Colon (tissue), 2 donors: ENCODE measurements around the gene SERPINA1.
"Not testable (repeated sequence)": the region's sequence is repeated elsewhere in the genome, so short reads cannot be mapped to it uniquely, and the experiment has no call there.

Source experiments
- FAIRE-seq: peaks from 2 replicates; lab custom pipeline; 2012; peaks lifted over from hg19 to GRCh38; lab: Jason Lieb, UNC
- donor health status: control.
- donor health status: control.

The SERPINA1 gene

DNA sequence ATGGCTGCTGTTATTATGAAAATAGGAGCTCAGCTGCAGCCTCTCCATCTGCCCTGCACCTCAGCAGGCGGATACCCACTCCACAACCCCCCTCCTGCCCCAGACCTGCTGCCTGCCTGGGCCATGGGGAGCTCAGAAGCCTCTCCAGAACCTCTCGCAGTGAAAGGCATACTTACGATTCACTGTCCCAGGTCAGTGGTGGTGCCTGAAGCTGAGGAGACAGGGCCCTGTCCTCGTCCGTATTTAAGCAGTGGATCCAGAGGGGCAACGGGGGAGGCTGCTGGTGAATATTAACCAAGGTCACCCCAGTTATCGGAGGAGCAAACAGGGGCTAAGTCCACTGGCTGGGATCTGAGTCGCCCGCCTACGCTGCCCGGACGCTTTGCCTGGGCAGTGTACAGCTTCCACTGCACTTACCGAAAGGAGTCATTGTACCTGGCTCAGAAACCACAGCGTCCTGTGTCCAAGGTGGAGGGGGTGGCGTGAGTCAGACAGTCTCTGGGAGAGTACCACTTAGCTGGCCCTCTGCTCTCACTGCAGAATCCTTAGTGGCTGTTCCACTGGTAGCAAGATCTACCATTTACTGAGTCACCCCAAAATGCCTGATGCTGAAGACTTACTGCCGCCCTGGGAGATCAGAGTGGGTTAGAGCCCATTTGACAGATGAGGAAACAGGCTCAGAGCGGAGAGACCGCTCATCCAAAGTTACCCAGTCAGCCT lies at the start of gene SERPINA1:
Gene SERPINA1, minus strand, starts transcription at position 219 of the 720 bp plus-strand sequence. CDS start 5,365 bp downstream, outside the sequence.
- FAIRE-seq, result no peak

DNA sequence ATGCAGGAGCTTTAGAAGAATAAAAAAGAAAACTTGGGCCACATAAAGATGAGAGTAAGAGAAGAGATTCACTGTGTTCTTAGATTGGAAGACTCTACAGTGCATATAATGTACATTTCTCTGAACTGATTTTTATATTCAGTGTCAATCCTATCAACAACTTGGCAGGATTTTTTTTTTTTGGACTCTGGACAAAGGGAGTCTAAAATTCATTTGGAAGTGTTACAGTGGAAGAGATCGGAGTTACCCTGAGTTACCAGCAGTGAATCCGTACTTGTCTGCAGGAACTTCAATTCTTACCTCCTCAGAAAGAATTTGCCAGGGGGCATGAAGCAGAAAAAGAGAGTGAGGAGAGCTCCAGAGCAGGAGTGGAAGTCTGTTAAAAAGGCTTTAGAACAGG lies 40.2 kb upstream of the SERPINA1 start:
- FAIRE-seq, result no peak

DNA sequence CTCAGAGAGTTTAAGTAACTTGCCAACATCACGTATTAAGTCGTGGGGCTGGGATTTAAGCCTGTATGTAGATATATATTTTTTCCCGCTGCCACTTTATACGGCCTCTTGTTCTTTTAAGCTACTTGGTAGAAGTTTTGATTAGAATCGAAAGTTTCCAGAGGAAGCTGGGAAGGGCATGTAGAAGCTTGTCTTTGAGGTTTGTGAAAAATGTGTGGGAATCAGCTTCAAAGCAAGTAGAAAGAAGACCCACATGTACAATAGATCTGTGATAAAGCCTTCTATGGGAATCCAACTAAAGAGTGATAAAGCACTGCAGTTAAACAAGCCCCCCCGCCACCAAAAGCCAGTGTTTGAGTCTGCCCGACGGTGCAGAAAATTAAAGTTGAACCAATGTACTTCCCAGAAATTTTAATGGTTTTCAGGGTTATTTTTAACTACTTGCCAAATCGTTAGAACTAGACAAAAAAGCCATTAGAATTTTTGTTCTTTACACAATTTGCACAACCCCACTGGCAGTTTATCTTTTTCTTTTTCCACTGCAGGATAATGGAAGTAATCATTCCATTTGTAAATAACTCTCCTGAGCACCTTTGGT lies 38.7 kb upstream of the SERPINA1 start:
- no peak for FAIRE-seq

DNA sequence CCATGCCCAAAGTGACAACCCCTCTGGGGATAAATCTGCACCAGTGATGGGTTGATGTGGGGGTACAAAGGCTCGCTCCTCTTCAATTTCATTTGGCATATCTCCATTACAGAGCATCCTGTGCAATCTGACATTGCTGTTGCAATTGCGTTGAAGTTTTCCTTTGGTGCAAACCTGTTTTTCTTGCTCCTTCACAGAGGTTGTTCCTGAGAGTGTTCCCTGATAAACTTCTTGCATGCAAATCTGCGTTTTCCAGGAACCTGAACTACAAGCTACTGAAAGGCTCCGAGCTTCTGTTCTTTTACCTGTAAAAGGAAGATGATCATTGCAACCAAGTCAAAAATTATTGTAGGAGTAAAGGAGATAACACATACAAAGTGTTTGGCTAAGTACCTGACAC lies 38.1 kb upstream of the SERPINA1 start:
- no peak for FAIRE-seq

DNA sequence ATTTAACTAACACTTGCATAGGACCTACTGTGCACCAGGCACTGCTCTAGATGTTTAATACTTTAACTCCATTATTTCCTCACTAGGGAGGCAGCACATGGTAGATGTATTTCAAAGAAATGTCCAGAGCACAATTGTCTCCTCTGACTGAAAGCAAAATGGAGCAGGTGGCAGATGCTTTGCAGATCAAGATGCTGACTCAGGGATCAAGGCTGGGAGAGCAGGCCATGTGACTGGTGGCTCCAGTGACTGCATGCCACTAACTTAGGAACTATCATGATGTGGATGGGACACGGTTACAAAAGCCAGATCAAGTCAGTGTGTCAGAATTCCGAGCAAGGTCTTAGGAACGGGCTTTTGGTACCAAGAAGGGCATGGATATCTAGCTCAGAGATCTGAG lies 36.0 kb upstream of the SERPINA1 start:
- FAIRE-seq, result no peak

DNA sequence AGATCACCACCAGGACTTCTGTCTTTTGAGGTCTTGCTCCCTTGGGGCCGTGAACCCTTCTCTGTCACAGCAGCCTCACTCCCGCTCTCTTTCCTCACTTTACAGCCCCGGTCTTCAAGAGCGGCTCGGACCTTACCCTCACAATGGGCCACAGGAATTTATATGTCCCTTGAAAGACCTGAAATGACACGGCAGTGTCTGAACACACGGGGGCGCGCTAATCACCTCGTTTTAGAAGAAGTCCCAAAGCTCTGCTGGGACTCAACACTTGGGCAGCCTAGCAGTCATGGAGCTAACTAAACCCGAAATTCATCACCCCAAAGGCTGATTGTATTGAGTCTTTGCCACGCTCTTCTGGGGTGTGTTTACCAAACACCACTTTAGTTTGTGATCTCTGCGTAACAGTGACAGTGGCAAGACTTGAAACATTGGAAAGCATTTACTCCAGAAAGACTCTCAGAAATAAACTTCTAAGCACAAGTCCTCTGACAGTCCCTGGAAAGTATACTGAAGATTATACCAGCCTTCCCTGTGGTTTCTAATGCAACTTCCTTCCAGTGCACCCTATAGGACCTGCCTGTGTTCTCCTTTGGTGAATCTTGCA lies 35.2 kb upstream of the SERPINA1 start:
- no peak for FAIRE-seq

DNA sequence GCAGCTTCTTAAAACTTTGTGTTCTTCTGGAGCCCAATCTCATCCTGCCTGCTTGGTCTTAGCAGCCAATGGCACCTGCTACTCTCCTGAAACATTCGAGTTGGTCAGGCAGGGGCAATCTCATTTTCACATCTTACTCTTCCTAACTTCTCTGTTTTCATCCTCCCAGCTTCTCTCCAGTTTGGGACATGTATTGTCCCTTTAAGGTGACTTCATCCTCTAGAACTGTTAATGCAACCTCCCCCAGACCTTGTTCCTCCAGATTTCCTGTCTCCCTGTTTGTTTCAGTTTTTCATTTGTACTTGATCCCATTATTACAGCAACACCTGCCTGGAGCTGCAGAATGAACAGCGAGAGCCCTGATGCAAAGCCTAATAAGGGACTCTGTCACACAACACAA lies 32.9 kb upstream of the SERPINA1 start:
- FAIRE-seq, result no peak

DNA sequence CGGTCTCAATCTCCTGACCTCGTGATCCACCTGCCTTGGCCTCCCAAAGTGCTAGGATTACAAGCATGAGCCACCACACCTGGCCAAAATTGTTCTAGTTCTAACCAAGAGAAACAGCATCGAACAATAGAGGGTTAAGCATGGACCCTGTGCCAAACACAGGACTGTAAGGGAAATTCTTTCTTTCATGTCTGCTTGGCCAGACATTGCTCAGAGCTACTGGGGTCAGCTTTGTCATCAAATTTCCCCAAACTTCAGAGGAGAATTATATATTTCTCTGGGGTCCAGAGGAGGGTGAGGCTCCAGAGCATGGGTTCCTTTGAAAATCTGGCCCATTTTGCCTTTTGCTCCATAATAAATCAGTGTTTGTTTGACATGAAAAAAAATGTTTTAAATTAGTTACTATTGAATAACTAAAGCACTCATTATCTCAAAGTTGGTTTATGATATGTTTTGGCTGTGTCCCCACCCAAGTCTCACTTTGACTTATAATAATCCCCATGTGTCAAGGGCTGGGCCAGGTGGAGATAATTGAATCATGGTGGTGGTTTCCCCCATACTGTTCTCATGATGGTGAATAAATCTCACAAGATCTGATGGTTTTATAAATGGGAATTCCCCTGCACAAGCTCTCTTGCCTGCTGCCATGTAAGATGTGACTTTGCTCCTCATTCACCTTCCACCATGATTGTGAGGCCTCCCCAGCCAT lies 29.2 kb upstream of the SERPINA1 start:
- FAIRE-seq, result not testable (repeated sequence)

DNA sequence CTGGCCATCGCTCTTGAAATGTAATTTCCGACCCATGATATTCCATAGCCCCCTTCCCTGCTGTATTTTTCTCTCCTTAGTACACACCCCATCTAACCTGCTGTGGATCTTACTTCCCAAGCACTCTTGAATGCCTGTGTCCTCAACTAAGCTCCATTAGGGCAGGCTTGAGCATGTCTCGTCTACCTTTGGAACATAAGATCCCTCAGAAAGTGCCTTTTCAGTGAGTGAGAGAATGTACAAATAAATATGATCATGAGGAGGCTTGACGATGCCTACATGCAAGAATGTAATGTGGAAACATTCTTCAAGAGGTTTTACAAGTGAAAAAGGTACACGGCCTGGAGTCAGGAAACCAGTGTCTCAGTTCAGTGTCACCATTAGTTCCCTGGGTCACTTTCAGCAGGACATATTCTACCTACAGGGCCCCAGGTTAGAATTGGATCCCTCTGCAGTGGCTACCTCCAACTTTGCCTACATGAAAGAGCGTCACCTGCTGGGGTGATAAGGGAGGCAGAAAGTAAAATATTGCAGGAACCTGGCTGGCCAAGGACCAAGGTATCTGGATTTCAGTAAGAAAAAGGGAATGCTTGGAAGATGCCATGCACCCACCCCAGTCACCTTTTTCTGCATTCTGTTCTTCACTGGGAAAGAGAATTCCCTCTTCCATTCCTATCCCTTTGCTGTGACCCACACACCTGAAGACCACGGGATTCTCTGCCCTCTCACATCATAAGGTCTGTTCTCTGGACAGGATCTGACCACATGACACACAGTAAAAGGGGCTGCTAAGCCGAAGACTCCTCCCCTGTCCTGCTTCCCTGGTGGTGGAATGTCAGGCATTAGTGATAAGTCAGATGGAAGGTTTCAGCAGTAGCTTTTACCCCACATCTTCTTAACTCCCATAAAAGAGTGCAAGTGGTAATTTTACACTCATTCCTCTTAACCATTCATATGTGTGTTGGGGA lies 24.6 kb upstream of the SERPINA1 start:
- no peak for FAIRE-seq

DNA sequence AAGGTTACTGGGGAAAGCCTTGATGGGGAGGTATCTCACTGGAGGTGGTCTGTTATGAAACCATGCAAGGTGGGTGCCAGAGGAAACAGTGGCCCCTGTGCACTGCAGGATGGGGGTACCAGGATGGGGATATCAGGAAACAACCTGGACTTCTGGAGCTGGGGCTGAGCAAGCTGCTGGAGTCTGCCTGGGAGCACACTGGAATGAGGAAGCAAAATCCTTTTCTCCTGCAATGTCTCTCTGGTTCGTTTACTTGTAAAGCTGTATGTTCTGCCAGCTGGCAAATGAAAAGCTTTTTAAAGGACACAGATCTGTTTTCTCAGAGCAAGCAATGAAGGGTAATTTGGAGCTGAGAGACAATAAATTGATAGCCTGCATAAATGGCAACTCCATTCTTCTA lies 23.2 kb upstream of the SERPINA1 start:
- no peak for FAIRE-seq

DNA sequence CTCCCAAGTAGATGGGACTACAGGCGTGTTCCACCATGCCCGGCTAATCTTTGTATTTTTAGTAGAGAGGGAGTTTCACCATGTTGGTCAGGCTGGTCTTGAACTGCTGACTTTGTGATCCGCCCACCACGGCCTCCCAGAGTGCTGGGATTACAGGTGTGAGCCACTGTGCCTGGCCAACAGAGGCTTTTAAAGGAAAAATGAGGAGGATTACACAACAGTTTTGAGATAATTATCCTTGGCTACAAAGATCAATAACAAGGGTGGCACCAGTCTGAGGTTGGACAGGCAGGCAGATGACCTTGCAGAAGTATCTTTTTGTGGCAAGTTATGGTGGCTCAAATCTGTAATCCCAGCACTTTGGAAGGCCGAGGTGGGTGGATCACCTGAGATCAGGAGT lies 21.0 kb upstream of the SERPINA1 start:
- not testable (repeated sequence) for FAIRE-seq

DNA sequence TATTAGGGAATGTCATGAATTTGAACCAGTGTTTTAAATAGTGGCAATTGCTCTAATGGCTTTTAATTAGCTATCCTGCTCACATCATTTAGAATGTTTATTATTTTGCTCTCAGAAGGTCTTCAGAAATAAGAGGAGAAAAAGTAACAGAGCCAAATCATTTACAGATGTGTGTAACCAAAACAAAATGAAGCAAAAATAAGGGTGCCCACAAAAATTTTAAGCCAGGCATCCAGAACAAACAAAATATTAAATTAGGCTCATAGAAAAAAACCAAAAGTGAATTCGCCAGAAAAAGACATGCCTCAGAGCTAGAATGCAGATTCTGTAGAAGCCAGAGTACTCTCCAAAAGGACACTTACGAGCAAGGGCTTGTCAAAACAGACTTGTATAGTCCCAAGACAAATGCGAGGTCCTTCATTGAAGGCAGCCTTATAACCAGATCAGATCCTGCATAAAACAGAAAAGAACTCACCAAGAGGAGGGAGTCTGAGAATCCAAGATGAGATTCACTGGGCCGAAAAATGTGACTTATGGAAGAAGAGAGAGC lies 20.2 kb upstream of the SERPINA1 start:
- no peak for FAIRE-seq

DNA sequence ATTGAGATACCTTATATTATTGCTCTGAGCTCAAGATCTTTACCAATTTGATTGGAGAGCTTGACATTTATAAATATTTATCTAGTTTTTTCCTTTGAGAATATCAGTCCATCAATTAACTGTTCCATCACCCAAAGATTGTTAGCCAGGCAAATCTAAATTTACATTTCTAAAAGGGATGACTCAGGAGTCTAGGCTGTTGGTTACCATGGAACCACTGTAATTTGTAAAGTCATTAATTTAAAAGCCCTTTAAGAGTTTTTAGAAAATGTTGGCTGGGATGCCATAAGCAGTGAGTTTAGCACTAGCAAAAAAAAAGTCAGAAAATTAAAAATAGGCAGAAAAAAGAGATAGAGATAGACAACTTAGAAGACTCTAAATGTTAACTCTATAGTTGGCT lies 19.5 kb upstream of the SERPINA1 start:
- FAIRE-seq, result no peak

DNA sequence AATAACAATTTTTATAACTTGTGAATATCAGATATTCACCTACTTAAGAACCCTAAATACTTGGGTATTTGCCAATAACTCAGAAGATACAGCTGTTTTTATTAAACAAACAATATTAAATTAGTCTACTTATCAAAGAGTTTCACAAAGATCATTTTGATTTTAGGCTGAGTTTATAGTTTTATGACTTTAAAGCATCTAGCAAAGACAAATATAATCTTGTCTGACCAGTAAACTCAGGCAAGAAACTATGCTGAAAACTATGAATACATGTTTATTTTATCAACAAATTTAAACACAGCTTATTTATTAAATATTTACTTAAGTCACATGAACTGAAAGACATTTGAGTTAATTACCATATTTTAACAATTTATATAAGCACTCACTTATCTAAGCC lies 18.5 kb upstream of the SERPINA1 start:
- no peak for FAIRE-seq

DNA sequence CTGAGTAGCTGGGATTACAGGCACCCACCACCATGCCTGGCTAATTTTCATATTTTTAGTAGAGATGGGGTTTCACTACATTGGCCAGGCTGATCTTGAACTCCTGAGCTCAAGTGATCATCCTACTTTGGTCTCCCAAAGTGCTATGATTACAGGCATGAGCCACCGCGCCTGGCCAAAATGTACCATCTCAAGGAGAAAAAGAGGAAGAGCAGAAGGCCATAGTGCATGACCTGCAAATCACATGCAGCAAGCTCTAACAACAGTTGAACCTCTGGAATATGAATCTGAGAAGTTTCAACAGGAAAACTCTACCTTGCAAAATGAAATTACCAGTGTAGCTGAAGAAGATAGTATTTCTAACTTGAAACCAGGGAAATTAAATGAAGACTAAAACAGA lies 17.1 kb upstream of the SERPINA1 start:
- FAIRE-seq, result no peak

DNA sequence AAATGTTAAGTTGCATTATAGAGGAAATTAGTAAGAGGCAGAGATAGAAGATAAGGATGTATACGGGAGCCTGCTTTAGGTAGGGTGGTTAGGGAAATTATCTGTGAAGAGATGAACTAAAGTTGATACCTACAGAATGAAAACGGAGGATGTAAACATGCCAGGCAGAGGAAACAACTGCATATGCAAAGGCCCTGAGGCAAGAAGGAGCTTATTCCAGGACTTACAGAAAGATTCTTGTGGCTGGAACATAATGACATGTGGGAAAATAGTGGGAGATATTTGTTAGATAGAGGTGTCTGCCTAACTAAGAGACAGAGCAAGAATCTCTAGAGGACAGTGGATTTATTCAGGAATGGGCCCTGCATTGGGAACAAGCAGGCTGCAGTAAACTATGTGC lies 16.2 kb upstream of the SERPINA1 start:
- FAIRE-seq, result no peak

DNA sequence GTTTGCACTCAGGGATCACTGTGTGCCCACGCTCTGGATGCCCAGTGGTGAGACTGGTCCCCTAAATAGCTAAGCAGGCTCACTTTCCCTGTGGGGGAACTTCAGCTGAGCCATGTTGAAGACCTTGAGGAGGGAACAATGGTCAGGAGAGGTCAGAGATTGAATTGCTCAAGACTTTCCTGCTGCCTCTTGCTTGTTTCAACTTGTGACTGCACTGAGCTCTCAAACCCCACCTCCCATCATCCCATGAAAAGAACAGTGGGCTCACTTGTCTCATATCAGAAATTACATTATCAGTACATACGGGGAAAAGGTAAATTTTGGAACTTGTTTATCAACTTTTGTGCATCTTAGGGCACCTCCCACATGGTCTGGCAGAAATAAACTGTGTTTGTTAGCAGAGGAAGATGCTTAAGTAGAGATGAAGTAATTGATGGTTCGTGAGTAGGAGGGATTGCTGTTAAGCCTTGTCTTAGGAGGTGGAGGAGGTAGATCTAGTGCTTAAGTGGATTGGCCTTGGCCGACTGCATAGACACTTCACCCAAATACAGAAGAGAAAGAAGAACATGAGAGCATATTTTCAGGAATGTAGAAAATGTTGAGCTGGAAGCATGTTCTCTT lies 15.0 kb upstream of the SERPINA1 start:
- no peak for FAIRE-seq

DNA sequence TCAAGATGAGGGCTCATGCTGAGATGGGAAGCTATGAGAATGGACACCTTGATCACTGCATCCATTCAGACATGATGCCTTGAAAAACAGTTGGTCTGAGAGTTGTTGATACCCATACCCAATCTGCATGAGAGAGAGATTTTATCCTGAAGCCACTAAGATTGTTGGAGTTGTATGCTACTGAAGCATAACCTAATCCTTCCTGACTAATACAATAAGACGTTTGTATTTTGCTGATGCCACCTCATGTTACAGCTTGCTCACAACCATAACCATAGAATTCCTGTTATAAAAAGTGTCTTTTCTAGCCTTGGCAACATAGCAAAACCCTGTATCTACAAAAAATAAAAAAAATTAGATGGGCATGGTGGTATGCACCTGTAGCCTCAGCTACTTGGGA lies 12.7 kb upstream of the SERPINA1 start:
- FAIRE-seq, result no peak

DNA sequence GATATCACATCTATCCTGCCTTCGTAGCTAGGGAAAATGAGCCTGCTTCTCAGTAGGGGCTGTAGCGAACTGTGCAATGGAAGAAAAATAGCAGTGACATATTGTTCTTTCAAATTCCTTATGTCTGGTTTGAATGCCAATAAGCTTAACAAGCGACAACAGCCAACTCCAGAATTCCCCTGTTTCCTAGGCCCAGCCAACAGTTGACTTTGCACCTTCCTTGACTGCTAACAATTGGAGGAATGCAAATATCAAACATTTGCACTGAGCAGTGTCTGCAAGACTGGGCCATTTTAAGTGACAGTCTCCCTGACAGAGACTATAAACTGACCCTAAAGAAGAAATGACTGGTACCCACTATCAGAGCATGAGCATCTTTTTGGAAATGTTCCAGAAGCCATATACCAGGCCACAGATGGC lies 12.0 kb upstream of the SERPINA1 start:
- no peak for FAIRE-seq

DNA sequence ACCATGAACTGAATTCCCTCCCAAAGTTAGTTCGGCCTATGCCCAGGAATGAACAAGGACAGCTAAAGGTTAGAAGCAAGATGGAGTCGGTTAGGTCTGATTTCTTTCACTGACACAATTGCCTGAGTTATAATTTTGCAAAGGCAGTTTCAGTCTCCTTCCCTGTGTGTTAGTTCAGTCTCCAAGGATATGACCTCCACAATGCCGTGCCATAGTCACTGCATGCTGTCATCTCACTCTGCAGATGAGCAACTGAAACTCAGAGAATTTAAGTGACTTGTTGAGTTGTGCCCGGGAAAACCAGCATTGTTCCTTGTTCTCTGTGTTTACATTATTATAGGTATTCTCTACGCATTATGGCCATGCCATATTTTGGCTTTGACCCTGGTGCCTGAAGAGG lies 10.1 kb upstream of the SERPINA1 start:
- no peak for FAIRE-seq

DNA sequence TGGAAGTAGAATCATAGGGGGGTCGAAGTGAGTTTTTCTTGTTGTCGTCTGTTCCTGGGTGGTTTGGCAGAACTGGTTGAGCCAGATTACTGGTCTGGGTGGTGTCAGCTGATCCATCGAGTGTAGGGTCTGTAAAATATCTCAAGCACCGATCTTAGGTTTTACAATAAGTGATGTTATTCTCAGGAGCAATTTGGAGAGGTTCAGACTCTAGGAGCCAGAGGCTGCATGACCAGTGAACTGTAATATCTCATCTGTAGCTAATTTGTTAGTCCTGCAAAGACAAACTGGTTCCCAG lies 9.7 kb upstream of the SERPINA1 start:
- no peak for FAIRE-seq
